Body of pancreas (tissue), 4 donors: ENCODE results near the gene REV1.

Source experiments
- POLR2A ChIP-seq, 3 donors: fragments of 450-650 bp; IDR thresholded peaks; one replicate each; pipeline ENCODE4 v1.6.1; 2016; ENCODE audit warnings: antibody characterized with exemption in 3 of 3, mild to moderate bottlenecking in 2 of 3
- TF ChIP-seq, protein P1 (sequence below), 7 experiments: fragments of 450-650 bp in 4 of 7; fragments of 200-600 bp in 3 of 7; sonication (generic) in 3 of 7; IDR thresholded peaks; one replicate each; pipeline ENCODE4 v1.5.1; 2016 to 2019; ENCODE audit warnings: antibody characterized with exemption in 7 of 7

- no peak for TF ChIP-seq POLR2A (IDR thresholded peaks at IDR 0.05)
- TF ChIP-seq, protein P1, sequence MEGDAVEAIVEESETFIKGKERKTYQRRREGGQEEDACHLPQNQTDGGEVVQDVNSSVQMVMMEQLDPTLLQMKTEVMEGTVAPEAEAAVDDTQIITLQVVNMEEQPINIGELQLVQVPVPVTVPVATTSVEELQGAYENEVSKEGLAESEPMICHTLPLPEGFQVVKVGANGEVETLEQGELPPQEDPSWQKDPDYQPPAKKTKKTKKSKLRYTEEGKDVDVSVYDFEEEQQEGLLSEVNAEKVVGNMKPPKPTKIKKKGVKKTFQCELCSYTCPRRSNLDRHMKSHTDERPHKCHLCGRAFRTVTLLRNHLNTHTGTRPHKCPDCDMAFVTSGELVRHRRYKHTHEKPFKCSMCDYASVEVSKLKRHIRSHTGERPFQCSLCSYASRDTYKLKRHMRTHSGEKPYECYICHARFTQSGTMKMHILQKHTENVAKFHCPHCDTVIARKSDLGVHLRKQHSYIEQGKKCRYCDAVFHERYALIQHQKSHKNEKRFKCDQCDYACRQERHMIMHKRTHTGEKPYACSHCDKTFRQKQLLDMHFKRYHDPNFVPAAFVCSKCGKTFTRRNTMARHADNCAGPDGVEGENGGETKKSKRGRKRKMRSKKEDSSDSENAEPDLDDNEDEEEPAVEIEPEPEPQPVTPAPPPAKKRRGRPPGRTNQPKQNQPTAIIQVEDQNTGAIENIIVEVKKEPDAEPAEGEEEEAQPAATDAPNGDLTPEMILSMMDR (IDR thresholded peaks at IDR 0.05) = no peak
These were observed 111.9 kb downstream of the REV1 start for GRCh38 chr2:99377879-99378278.
